ENCODE measurements around the gene MTSS2. TPM values are rescaled to one million over a fixed set of nuclear protein-coding genes. Genes with fewer than 3 reads are reported as not detected.

Gene MTSS2
- polyA plus RNA-seq, 1 experiment, result 57.9 TPM

- DNase-seq (ENCODE audit: low read depth, low spot score), result peak; percentile 54
Observed at GRCh38 chr16:70638814-70639792, 46.8 kb downstream of the MTSS2 start.

More at GRCh38 chr16:70638814-70639792, 46.8 kb downstream of the MTSS2 start:
- H3K9me3 ChIP-seq (ENCODE audit: control insufficient read depth, insufficient read depth, low read length), result no peaks in the 10 kb centered on the region
- ChIA-PET POLR2A (interaction anchor here (1.0 kb wide), 1 partner anchor 66 kb away, joined by 4 read pairs; no protein-coding TSS in a partner anchor), CTCF (interaction anchor here (0.6 to 1.1 kb wide), 4 partner anchors 12 to 66 kb away, joined by 3 to 4 read pairs (median 4); no protein-coding TSS in a partner anchor)
- TF ChIP-seq CTCF (IDR thresholded peaks at IDR 0.05; ENCODE audit: low read depth, low read length), result no peak
- H3K27me3 ChIP-seq (ENCODE audit: control insufficient read depth, insufficient read depth, low read length), result no peaks in the 10 kb centered on the region
- no peak overlapping the region for H3K4me3 ChIP-seq (ENCODE audit: low read depth, low read length)
- H3K27ac ChIP-seq (ENCODE audit: low read depth, low read length), result peak overlapping the region; percentile 66

Other genes with a start within 250 kb of the MTSS2 start
- gene ST3GAL2, start 247.0 kb downstream of the MTSS2 start, polyA plus RNA-seq (2011; rRNA removed), result 12.4 and 18.2 TPM in 2 replicates
- gene FCSK, start 231.5 kb downstream of the MTSS2 start, polyA plus RNA-seq (2011; rRNA removed), result 4.0 and 5.9 TPM in 2 replicates
- 50.6 and 51.8 TPM in 2 replicates for gene COG4, start 162.5 kb downstream of the MTSS2 start, polyA plus RNA-seq (2011; rRNA removed)
- 139 and 169 TPM in 2 replicates for gene SF3B3, start 162.2 kb downstream of the MTSS2 start, polyA plus RNA-seq (2011; rRNA removed)
- gene IL34, start 39.5 kb downstream of the MTSS2 start, polyA plus RNA-seq (2011; rRNA removed), result 3.0 and 5.1 TPM in 2 replicates
- gene VAC14, start 115.1 kb upstream of the MTSS2 start, polyA plus RNA-seq (2011; rRNA removed), result 30.2 and 38.6 TPM in 2 replicates

Data from AG04450 (cell line).